ENCODE results near the gene IGFBP2. TPM values are rescaled to one million over a fixed set of nuclear protein-coding genes. Genes with fewer than 3 reads are reported as not detected.

The IGFBP2 gene
- total RNA-seq, 1 donor from 2014 or later, result 371 TPM

DNA sequence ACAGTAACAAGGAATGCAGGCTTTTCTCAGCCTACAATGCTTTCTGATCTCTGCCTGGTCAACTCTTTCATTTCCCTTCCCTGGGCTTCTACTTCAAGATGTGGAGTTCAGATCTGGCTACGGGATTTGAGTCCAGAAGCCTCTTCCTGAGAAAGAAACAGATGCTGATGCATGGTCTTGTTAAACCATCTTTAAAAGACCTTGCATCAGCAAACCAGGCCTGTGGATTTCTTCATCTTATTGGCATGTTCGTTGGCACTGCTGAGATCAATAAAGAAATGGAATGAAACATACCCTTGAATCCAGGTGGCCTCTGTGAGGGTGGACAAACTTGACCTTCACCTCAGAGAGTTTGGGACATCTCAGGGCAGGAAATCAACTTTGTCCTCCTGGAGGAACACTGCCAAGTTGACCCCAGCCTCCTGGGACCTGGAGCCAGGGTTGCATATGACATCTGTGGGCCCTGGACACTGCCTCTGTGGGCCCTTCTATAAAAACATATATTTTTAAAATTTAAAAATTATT lies 21.4 kb downstream of the IGFBP2 start:
- H3K9me3 Mint-ChIP-seq, result no peaks in the 10 kb centered on the region
- H3K79me2 ChIP-seq (ENCODE audit: low read depth), result peaks cover 98% of the 10 kb centered on the region
- peaks cover 100% of the 10 kb centered on the region for H4K20me1 ChIP-seq (ENCODE audit: low read depth)

DNA sequence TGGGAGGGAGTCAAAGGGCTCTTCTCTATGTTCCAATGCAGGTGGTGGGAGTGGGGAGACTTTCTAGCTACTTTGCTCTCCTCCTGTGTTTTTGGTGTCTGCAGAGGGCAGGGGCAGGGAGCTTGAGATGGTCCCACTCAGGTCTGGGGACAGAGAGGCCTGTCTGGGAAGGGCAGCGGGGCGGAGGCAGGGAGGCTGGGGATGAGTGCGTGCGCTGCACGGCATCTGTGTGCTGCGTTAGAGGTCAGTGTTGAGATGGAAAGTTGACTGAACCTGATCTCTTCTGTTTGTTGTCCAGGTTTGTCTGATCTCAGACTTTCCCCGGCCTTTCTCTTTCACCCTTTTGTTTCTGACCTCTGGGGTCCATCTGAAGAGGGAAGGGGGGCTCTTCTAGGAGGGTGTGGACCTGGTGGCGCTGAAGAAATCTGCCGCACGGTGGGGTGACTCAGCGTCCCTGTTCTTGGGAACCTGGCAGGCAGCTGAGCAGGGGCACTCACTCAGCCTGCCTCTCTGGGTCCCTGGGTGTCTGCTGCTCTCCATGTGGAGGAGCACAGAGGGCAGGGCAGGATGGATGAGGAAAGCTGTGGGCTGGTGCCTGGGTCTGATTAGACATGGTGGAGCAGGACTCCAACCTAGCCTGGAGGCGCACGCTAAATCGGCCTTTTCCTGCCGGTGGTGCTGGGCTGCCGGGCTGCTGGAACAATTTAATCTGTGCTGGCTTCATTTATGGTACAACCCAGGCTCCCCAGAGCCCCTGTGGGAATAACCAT lies 24.1 kb downstream of the IGFBP2 start:
- H3K36me3 ChIP-seq, result peaks cover 5% of the 10 kb centered on the region

More for the DNA sequence above, 21.4 kb downstream of the IGFBP2 start:
- DNase-seq (ENCODE audit: low spot score), result no peak
- Mint-ChIP-seq H3K4me1 (peaks cover 80% of the 10 kb centered on the region), H3K4me3 (no peak overlapping the region), H3K27ac (no peak overlapping the region), H3K36me3 (peaks cover 37% of the 10 kb centered on the region), H3K27me3 (ENCODE audit: insufficient read depth, low read depth) (peaks cover under 1% of the 10 kb centered on the region)
- Histone ChIP-seq H3K9me3 (ENCODE audit: low read depth) (no peaks in the 10 kb centered on the region), H3K4me1 (peaks cover 29% of the 10 kb centered on the region), H2AFZ (replicated peaks) (no peak overlapping the region), H3K27ac (no peak overlapping the region), H3K4me3 (no peak overlapping the region), H3F3A (ENCODE audit: low read depth) (peaks cover under 1% of the 10 kb centered on the region), H3K4me2 (no peak overlapping the region), H3K36me3 (peaks cover 5% of the 10 kb centered on the region), H3K9ac (no peak overlapping the region), H3K27me3 (no peaks in the 10 kb centered on the region)
- TF ChIP-seq EZH2 (IDR thresholded peaks at IDR 0.05) (no peak), EZH2phosphoT487 (IDR thresholded peaks at IDR 0.05) (no peak)
- TF ChIP-seq, protein P1, sequence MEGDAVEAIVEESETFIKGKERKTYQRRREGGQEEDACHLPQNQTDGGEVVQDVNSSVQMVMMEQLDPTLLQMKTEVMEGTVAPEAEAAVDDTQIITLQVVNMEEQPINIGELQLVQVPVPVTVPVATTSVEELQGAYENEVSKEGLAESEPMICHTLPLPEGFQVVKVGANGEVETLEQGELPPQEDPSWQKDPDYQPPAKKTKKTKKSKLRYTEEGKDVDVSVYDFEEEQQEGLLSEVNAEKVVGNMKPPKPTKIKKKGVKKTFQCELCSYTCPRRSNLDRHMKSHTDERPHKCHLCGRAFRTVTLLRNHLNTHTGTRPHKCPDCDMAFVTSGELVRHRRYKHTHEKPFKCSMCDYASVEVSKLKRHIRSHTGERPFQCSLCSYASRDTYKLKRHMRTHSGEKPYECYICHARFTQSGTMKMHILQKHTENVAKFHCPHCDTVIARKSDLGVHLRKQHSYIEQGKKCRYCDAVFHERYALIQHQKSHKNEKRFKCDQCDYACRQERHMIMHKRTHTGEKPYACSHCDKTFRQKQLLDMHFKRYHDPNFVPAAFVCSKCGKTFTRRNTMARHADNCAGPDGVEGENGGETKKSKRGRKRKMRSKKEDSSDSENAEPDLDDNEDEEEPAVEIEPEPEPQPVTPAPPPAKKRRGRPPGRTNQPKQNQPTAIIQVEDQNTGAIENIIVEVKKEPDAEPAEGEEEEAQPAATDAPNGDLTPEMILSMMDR (IDR thresholded peaks at IDR 0.05), result no peak

DNA sequence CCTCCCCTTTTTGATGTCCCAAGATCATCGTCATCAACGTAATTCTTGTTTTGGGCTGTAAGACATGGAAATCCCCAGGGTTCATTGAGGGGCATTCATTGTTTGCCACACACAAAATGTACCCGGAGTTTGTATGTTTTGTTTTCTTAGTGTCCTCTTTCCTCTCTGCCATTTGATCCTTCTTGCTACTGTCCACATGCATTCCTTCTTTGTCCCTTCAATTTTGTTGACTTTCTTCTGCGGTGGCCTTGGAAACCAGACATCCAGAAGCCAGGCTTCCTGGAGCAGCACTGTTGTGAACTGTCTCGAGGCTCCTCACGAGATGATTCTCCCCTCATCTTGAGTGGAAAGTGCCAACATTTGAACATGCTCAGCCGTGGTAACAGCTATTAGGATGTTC lies 24.8 kb downstream of the IGFBP2 start:
- no peak overlapping the region for H3K4me3 ChIP-seq
- no peak overlapping the region for H3K4me3 Mint-ChIP-seq
- H3K27me3 Mint-ChIP-seq (ENCODE audit: insufficient read depth, low read depth), result peaks cover 6% of the 10 kb centered on the region
- H3K27ac Mint-ChIP-seq, result peak overlapping the region; percentile 58
- no peak overlapping the region for H3K9ac ChIP-seq
- no peak for TF ChIP-seq EZH2 (IDR thresholded peaks at IDR 0.05)
- TF ChIP-seq EZH2phosphoT487 (IDR thresholded peaks at IDR 0.05), result no peak
- TF ChIP-seq, protein P1 (IDR thresholded peaks at IDR 0.05), result no peak
- H3K79me2 ChIP-seq (ENCODE audit: low read depth), result peaks cover 75% of the 10 kb centered on the region
- peaks cover 53% of the 10 kb centered on the region for H3K4me1 Mint-ChIP-seq
- H3K36me3 Mint-ChIP-seq, result peaks cover 44% of the 10 kb centered on the region
- H3K9me3 ChIP-seq (ENCODE audit: low read depth), result no peaks in the 10 kb centered on the region
- peaks cover 5% of the 10 kb centered on the region for H3K36me3 ChIP-seq
- H3F3A ChIP-seq (ENCODE audit: low read depth), result peaks cover 2% of the 10 kb centered on the region
- H2AFZ ChIP-seq (replicated peaks), result no peak overlapping the region
- no peaks in the 10 kb centered on the region for H3K27me3 ChIP-seq
- peaks cover 96% of the 10 kb centered on the region for H4K20me1 ChIP-seq (ENCODE audit: low read depth)
- no peak overlapping the region for H3K27ac ChIP-seq
- no peak overlapping the region for H3K4me2 ChIP-seq
- DNase-seq (ENCODE audit: low spot score), result no peak
- H3K9me3 Mint-ChIP-seq, result no peaks in the 10 kb centered on the region
- peaks cover 10% of the 10 kb centered on the region for H3K4me1 ChIP-seq

More for the DNA sequence above, 24.1 kb downstream of the IGFBP2 start:
- H3K4me1 ChIP-seq, result peaks cover 10% of the 10 kb centered on the region
- Mint-ChIP-seq H3K27ac (peak overlapping the region; percentile 78), H3K27me3 (ENCODE audit: insufficient read depth, low read depth) (peaks cover 6% of the 10 kb centered on the region), H3K4me3 (no peak overlapping the region), H3K9me3 (no peaks in the 10 kb centered on the region), H3K36me3 (peaks cover 46% of the 10 kb centered on the region), H3K4me1 (peaks cover 60% of the 10 kb centered on the region)
- TF ChIP-seq, protein P1 (IDR thresholded peaks at IDR 0.05), result no peak
- TF ChIP-seq EZH2phosphoT487 (IDR thresholded peaks at IDR 0.05), result no peak
- no peak for TF ChIP-seq EZH2 (IDR thresholded peaks at IDR 0.05)
- H4K20me1 ChIP-seq (ENCODE audit: low read depth), result peaks cover 96% of the 10 kb centered on the region
- H3K27ac ChIP-seq, result no peak overlapping the region
- H3F3A ChIP-seq (ENCODE audit: low read depth), result no peaks in the 10 kb centered on the region
- peaks cover 82% of the 10 kb centered on the region for H3K79me2 ChIP-seq (ENCODE audit: low read depth)
- H3K4me2 ChIP-seq, result no peak overlapping the region
- H2AFZ ChIP-seq (replicated peaks), result no peak overlapping the region
- no peak overlapping the region for H3K9ac ChIP-seq
- H3K4me3 ChIP-seq, result no peak overlapping the region
- H3K27me3 ChIP-seq, result no peaks in the 10 kb centered on the region
- no peaks in the 10 kb centered on the region for H3K9me3 ChIP-seq (ENCODE audit: low read depth)
- no peak for DNase-seq (ENCODE audit: low spot score)
